Right lobe of liver (tissue), 4 donors: ENCODE measurements around the gene NPTX1.

Experiments
- POLR2A ChIP-seq: fragments of 450-650 bp; IDR thresholded peaks from one replicate; pipeline ENCODE4 v1.6.1; 2017; ENCODE audit warnings: antibody characterized with exemption, mild to moderate bottlenecking
- TF ChIP-seq, protein P1 (sequence below), 4 donors: fragments of 200-600 bp in 3 of 4; fragments of 450-650 bp in 1 of 4; IDR thresholded peaks; one replicate each; pipeline versions ENCODE4 v1.5.1 to v1.8.0; 2016 to 2022; ENCODE audit warnings: antibody characterized with exemption in 4 of 4, mild to moderate bottlenecking in 2 of 4
- donor health status: DM: no; HTN: no; CAD: no.
- donor health status: DM: no; HTN: no; CAD: no.
- donor health status: DM: no; HTN: yes; CAD: no.

DNA sequence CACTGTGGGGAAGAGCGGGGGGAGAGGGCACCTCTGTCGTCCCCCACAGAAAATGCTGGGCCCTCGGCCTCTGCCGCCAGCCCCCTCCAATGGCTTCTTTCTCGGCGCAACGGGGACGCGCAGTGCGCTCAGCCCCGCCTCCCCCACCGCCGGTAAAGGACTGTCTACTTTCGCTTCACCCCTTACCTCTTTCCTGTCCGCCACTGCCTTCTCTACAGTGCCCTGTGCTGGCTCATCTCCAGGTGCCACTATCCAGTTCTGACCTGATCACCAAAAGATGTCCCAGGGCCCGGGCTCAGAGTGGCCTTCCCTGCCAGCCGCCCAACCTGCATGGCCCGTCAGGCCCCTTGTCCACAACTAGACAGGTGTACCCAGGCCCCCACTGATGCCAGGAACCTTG, 54.1 kb downstream of the NPTX1 start:
- TF ChIP-seq POLR2A = no peak
- TF ChIP-seq, protein P1, sequence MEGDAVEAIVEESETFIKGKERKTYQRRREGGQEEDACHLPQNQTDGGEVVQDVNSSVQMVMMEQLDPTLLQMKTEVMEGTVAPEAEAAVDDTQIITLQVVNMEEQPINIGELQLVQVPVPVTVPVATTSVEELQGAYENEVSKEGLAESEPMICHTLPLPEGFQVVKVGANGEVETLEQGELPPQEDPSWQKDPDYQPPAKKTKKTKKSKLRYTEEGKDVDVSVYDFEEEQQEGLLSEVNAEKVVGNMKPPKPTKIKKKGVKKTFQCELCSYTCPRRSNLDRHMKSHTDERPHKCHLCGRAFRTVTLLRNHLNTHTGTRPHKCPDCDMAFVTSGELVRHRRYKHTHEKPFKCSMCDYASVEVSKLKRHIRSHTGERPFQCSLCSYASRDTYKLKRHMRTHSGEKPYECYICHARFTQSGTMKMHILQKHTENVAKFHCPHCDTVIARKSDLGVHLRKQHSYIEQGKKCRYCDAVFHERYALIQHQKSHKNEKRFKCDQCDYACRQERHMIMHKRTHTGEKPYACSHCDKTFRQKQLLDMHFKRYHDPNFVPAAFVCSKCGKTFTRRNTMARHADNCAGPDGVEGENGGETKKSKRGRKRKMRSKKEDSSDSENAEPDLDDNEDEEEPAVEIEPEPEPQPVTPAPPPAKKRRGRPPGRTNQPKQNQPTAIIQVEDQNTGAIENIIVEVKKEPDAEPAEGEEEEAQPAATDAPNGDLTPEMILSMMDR (IDR thresholded peaks at IDR 0.05) = no peak
